HEK293 (cell line): Measurements from ENCODE around the gene SPEF1.

Source experiments
- EGR2 ChIP-seq: fragments of 450-650 bp; formaldehyde crosslinking; IDR thresholded peaks from 2 replicates; pipeline ENCODE4 v1.5.1; 2016; ENCODE audit warnings: low read depth, missing biosample characterization, missing genetic modification characterization
- GLI2 ChIP-seq: fragments of 450-650 bp; formaldehyde crosslinking; IDR thresholded peaks from 2 replicates; pipeline ENCODE4; 2017; ENCODE audit warnings: missing biosample characterization, missing genetic modification characterization, low read depth, borderline replicate concordance
- KLF1 ChIP-seq: fragments of 450-650 bp; formaldehyde crosslinking; IDR thresholded peaks from 2 replicates; pipeline ENCODE4 v1.5.1; 2016; ENCODE audit warnings: missing biosample characterization, missing genetic modification characterization
- KLF8 ChIP-seq: fragments of 450-650 bp; formaldehyde crosslinking; IDR thresholded peaks from 2 replicates; pipeline ENCODE4 v1.5.1; 2016; ENCODE audit warnings: missing biosample characterization, missing genetic modification characterization
- KLF9 ChIP-seq: fragments of 450-650 bp; formaldehyde crosslinking; IDR thresholded peaks from 2 replicates; pipeline ENCODE4 v1.5.1; 2016; ENCODE audit warnings: missing biosample characterization, missing genetic modification characterization, low read depth
- SP3 ChIP-seq: fragments of 450-650 bp; formaldehyde crosslinking; IDR thresholded peaks from 2 replicates; pipeline ENCODE4 v1.5.1; 2016; ENCODE audit warnings: missing biosample characterization, missing genetic modification characterization
- TCF7L2 ChIP-seq: IDR thresholded peaks from 2 replicates; pipeline ENCODE4 v1.6.1; 2011; ENCODE audit warnings: low read depth, mild to moderate bottlenecking, inconsistent platforms, low read length, moderate library complexity, borderline replicate concordance
- ZBTB10 ChIP-seq: fragments of 450-650 bp; formaldehyde crosslinking; IDR thresholded peaks from 2 replicates; pipeline ENCODE4 v1.5.1; 2016; ENCODE audit warnings: missing biosample characterization, missing genetic modification characterization
- ZBTB26 ChIP-seq: fragments of 450-650 bp; formaldehyde crosslinking; optimal IDR thresholded peaks from 2 replicates; pipeline ENCODE3; 2016; ENCODE audit warnings: missing biosample characterization, mild to moderate bottlenecking, missing genetic modification characterization
- ZNF2 ChIP-seq: fragments of 450-650 bp; formaldehyde crosslinking; IDR thresholded peaks from 2 replicates; pipeline ENCODE4 v1.5.1; 2016; ENCODE audit warnings: missing biosample characterization, missing genetic modification characterization
- ZNF221 ChIP-seq: fragments of 450-650 bp; formaldehyde crosslinking; IDR thresholded peaks from 2 replicates; pipeline ENCODE4 v1.5.1; 2017; ENCODE audit warnings: missing biosample characterization, missing genetic modification characterization, borderline replicate concordance
- ZNF239 ChIP-seq: fragments of 450-650 bp; formaldehyde crosslinking; IDR thresholded peaks from 2 replicates; pipeline ENCODE4 v1.5.1; 2016; ENCODE audit warnings: missing biosample characterization, missing genetic modification characterization
- ZNF24 ChIP-seq: fragments of 450-650 bp; formaldehyde crosslinking; IDR thresholded peaks from 2 replicates; pipeline ENCODE4 v1.5.1; 2016; ENCODE audit warnings: missing biosample characterization, missing genetic modification characterization
- ZNF248 ChIP-seq: fragments of 450-650 bp; formaldehyde crosslinking; IDR thresholded peaks from 2 replicates; pipeline ENCODE4 v1.5.1; 2017; ENCODE audit warnings: missing biosample characterization, missing genetic modification characterization
- ZNF335 ChIP-seq: fragments of 450-650 bp; formaldehyde crosslinking; conservative IDR thresholded peaks from 2 replicates; pipeline ENCODE4 v1.5.1; 2016; ENCODE audit warnings: missing biosample characterization, missing genetic modification characterization
- ZNF366 ChIP-seq: fragments of 450-650 bp; formaldehyde crosslinking; conservative IDR thresholded peaks from 2 replicates; pipeline ENCODE4 v1.5.1; 2016; ENCODE audit warnings: missing biosample characterization, missing genetic modification characterization
- ZNF404 ChIP-seq: fragments of 450-650 bp; formaldehyde crosslinking; IDR thresholded peaks from 2 replicates; pipeline ENCODE4 v1.5.1; 2017; ENCODE audit warnings: missing biosample characterization, missing genetic modification characterization
- ZNF488 ChIP-seq: fragments of 450-650 bp; formaldehyde crosslinking; IDR thresholded peaks from 2 replicates; pipeline ENCODE4 v1.5.1; 2016; ENCODE audit warnings: missing biosample characterization, missing genetic modification characterization
- ZNF658 ChIP-seq: fragments of 450-650 bp; formaldehyde crosslinking; IDR thresholded peaks from 2 replicates; pipeline ENCODE4; 2016; ENCODE audit warnings: missing biosample characterization, missing genetic modification characterization
- TF ChIP-seq, protein P1 (sequence below): fragments of 450-650 bp; formaldehyde crosslinking; IDR thresholded peaks from 2 replicates; pipeline ENCODE4 v1.5.1; 2016; ENCODE audit warnings: missing biosample characterization, missing genetic modification characterization
- TF ChIP-seq, protein P2 (sequence below): fragments of 450-650 bp; formaldehyde crosslinking; IDR thresholded peaks from 2 replicates; pipeline ENCODE4 v1.5.1; 2016; ENCODE audit warnings: missing biosample characterization, missing genetic modification characterization
- TF ChIP-seq, protein P3 (sequence below): fragments of 450-650 bp; formaldehyde crosslinking; IDR thresholded peaks from 2 replicates; pipeline ENCODE4 v1.5.1; 2017; ENCODE audit warnings: missing biosample characterization, mild to moderate bottlenecking, missing genetic modification characterization, moderate library complexity
- TF ChIP-seq, protein P4 (sequence below): fragments of 450-650 bp; formaldehyde crosslinking; IDR thresholded peaks from 2 replicates; pipeline ENCODE4 v1.5.1; 2016; ENCODE audit warnings: missing biosample characterization, missing genetic modification characterization
- TF ChIP-seq, protein P5 (sequence below): fragments of 450-650 bp; formaldehyde crosslinking; IDR thresholded peaks from 2 replicates; pipeline ENCODE4 v1.5.1; 2016; ENCODE audit warnings: missing biosample characterization, missing genetic modification characterization

The SPEF1 gene

DNA sequence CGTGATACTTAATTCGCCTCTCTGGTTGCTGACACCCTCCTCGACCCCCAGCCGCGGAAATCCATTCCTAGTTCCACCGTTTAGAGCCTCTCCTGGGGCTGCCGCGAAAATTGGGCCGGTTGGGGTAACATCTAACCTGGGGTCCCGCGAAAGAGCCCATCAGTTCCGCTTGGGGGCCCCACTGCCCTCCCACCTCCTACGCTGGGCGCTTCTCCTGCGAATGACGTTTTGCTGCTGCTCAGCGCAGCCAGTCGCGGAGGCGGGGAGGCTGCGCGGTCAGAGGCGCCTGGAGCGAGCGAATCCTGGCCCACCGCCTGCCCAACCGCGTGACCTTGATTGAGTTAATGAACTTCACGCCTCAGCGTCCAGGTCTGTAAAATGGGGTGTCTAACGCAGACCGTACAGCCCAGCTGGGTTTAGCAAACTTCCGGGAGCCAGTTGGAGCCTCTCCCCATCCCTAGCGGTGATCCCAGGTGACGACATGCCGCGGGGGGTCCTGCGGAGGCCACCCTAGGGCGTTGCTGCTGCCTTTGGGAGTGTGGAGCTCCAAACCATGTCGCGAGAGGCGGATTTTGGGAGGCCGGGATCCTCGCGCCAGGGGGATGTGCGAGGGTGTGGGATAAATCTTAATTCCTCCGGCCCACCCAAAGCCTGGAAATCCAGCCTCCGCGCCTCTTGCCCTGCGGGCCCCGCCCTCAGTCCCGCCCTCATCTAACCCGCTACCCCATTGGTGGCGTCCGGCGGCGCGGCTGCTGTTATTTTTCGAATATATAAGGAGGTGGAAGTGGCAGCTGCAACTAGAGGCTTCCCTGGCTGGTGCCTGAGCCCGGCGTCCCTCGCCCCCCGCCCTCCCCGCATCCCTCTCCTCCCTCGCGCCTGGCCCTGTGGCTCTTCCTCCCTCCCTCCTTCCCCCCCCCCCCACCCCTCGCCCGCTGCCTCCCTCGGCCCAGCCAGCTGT, 14.5 kb upstream of the SPEF1 start, which contains the start of gene CDC25B (continued):
- peak; percentile 76 for TF ChIP-seq ZBTB10 (tag by site-specific recombination)
- peak; percentile 77 for TF ChIP-seq EGR2 (tag by site-specific recombination)
- TF ChIP-seq SP3 (tag by site-specific recombination) = peak; percentile 79
- no peak for TF ChIP-seq ZNF404 (tag by site-specific recombination)
- TF ChIP-seq, protein P1, sequence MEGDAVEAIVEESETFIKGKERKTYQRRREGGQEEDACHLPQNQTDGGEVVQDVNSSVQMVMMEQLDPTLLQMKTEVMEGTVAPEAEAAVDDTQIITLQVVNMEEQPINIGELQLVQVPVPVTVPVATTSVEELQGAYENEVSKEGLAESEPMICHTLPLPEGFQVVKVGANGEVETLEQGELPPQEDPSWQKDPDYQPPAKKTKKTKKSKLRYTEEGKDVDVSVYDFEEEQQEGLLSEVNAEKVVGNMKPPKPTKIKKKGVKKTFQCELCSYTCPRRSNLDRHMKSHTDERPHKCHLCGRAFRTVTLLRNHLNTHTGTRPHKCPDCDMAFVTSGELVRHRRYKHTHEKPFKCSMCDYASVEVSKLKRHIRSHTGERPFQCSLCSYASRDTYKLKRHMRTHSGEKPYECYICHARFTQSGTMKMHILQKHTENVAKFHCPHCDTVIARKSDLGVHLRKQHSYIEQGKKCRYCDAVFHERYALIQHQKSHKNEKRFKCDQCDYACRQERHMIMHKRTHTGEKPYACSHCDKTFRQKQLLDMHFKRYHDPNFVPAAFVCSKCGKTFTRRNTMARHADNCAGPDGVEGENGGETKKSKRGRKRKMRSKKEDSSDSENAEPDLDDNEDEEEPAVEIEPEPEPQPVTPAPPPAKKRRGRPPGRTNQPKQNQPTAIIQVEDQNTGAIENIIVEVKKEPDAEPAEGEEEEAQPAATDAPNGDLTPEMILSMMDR (tag by site-specific recombination) = peak; percentile 59
- TF ChIP-seq, protein P2, sequence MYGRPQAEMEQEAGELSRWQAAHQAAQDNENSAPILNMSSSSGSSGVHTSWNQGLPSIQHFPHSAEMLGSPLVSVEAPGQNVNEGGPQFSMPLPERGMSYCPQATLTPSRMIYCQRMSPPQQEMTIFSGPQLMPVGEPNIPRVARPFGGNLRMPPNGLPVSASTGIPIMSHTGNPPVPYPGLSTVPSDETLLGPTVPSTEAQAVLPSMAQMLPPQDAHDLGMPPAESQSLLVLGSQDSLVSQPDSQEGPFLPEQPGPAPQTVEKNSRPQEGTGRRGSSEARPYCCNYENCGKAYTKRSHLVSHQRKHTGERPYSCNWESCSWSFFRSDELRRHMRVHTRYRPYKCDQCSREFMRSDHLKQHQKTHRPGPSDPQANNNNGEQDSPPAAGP (tag by site-specific recombination) = peak; percentile 70; the same call in 1 of the 2 replicates
- TF ChIP-seq ZBTB26 (tag by site-specific recombination) = peak; percentile 44
- TF ChIP-seq ZNF658 (tag by site-specific recombination) = no peak
- TF ChIP-seq, protein P3, sequence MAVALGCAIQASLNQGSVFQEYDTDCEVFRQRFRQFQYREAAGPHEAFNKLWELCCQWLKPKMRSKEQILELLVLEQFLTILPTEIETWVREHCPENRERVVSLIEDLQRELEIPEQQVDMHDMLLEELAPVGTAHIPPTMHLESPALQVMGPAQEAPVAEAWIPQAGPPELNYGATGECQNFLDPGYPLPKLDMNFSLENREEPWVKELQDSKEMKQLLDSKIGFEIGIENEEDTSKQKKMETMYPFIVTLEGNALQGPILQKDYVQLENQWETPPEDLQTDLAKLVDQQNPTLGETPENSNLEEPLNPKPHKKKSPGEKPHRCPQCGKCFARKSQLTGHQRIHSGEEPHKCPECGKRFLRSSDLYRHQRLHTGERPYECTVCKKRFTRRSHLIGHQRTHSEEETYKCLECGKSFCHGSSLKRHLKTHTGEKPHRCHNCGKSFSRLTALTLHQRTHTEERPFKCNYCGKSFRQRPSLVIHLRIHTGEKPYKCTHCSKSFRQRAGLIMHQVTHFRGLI (tag by site-specific recombination) = no peak; the same call in 1 of the 2 replicates
- peak; percentile 97 for TF ChIP-seq ZNF24 (tag by site-specific recombination)
- TF ChIP-seq ZNF366 = peak; percentile 42; the same call in 1 of the 2 replicates
- TF ChIP-seq, protein P4, sequence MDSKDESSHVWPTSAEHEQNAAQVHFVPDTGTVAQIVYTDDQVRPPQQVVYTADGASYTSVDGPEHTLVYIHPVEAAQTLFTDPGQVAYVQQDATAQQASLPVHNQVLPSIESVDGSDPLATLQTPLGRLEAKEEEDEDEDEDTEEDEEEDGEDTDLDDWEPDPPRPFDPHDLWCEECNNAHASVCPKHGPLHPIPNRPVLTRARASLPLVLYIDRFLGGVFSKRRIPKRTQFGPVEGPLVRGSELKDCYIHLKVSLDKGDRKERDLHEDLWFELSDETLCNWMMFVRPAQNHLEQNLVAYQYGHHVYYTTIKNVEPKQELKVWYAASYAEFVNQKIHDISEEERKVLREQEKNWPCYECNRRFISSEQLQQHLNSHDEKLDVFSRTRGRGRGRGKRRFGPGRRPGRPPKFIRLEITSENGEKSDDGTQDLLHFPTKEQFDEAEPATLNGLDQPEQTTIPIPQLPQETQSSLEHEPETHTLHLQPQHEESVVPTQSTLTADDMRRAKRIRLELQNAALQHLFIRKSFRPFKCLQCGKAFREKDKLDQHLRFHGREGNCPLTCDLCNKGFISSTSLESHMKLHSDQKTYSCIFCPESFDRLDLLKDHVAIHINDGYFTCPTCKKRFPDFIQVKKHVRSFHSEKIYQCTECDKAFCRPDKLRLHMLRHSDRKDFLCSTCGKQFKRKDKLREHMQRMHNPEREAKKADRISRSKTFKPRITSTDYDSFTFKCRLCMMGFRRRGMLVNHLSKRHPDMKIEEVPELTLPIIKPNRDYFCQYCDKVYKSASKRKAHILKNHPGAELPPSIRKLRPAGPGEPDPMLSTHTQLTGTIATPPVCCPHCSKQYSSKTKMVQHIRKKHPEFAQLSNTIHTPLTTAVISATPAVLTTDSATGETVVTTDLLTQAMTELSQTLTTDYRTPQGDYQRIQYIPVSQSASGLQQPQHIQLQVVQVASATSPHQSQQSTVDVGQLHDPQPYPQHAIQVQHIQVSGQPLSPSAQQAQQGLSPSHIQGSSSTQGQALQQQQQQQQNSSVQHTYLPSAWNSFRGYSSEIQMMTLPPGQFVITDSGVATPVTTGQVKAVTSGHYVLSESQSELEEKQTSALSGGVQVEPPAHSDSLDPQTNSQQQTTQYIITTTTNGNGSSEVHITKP (tag by site-specific recombination) = peak; percentile 63
- peak; percentile 67 for TF ChIP-seq KLF9 (tag by site-specific recombination)
- TF ChIP-seq ZNF239 (tag by site-specific recombination) = peak; percentile 55; the same call in 1 of the 2 replicates
- TF ChIP-seq ZNF335 = no peak; the same call in none of the 2 replicates
- TF ChIP-seq TCF7L2 = no peak
- TF ChIP-seq, protein P5, sequence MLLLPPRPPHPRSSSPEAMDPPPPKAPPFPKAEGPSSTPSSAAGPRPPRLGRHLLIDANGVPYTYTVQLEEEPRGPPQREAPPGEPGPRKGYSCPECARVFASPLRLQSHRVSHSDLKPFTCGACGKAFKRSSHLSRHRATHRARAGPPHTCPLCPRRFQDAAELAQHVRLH (tag by site-specific recombination) = no peak
- peak; percentile 83 for TF ChIP-seq KLF1 (tag by site-specific recombination)
- peak; percentile 68 for TF ChIP-seq KLF8 (tag by site-specific recombination)
- no peak for TF ChIP-seq GLI2
- no peak for TF ChIP-seq ZNF221
- peak; percentile 50; the same call in 1 of the 2 replicates for TF ChIP-seq ZNF2 (tag by site-specific recombination)
- TF ChIP-seq ZNF488 (tag by site-specific recombination) = no peak
- TF ChIP-seq ZNF248 (tag by site-specific recombination) = no peak
- TF ChIP-seq, all 188 proteins: peak for 56
